Lower leg skin (tissue), 3 donors: ENCODE data around the gene UBXN10.
"Not testable (repeated sequence)": the region's sequence is repeated elsewhere in the genome, so short reads cannot be mapped to it uniquely, and the experiment has no call there.

Experiments used
- CTCF ChIP-seq, 3 donors: fragments of 450-650 bp; IDR thresholded peaks; one replicate each; pipeline ENCODE4 v1.5.1; 2016; ENCODE audit warnings: antibody characterized with exemption in 3 of 3, mild to moderate bottlenecking in 3 of 3, moderate library complexity in 2 of 3
- POLR2A ChIP-seq, 2 donors: fragments of 450-650 bp; IDR thresholded peaks; one replicate each; pipeline ENCODE4 v1.6.1; 2016 to 2017; ENCODE audit warnings: antibody characterized with exemption in 2 of 2, mild to moderate bottlenecking in 1 of 2, moderate library complexity in 1 of 2

- TF ChIP-seq CTCF, POLR2A (IDR thresholded peaks at IDR 0.05): not testable (repeated sequence)
Observed at GRCh38 chr1:20219053-20219452, 33.2 kb downstream of the UBXN10 start.
